IMR-90 (cell line): ENCODE measurements around the gene RXRG. TPM values are rescaled to one million over a fixed set of nuclear protein-coding genes. Genes with fewer than 3 reads are reported as not detected.

Experiments
- ATAC-seq: fragments of 200-7000 bp; cut with Tn5 transposase; 2 replicates; pipeline ENCODE4 v1.9.1; 2020; ENCODE audit warnings: low read depth, mild to moderate bottlenecking, moderate library complexity
- BruUV-seq: library from RNA; stranded (reverse); fragments of 400-500 nt; replicated peaks from 2 replicates; lab custom pipeline; 2021; lab: Mats Ljungman, UMichigan
- CTCF ChIA-PET: fragments of 300-600 bp; formaldehyde crosslinking; extraction: SDS; loops from one replicate; lab custom pipeline; 2021; ENCODE audit warnings: antibody characterized with exemption; lab: Yijun Ruan, JAX
- POLR2A ChIA-PET: fragments of 300-600 bp; sonication (Branson Sonifier 250); formaldehyde crosslinking; loops from one replicate; lab custom pipeline; 2022; ENCODE audit warnings: antibody characterized with exemption; ENCODE audit not compliant: unreplicated experiment; lab: Charles Lee
- DNase-seq: peaks from one replicate; pipeline ENCODE4 v3.0.0; 2013
- H2AFZ ChIP-seq: replicated peaks from 2 replicates; pipeline ENCODE3; 2013; ENCODE audit warnings: low read length, mild to moderate bottlenecking; ENCODE audit not compliant: poor library complexity
- H2AK5ac ChIP-seq: 2 replicates; pipeline ENCODE4 v1.6.1; 2013; ENCODE audit warnings: low read depth, low read length, inconsistent platforms
- H2AK9ac ChIP-seq: replicated peaks from 2 replicates; pipeline ENCODE3; 2013; ENCODE audit warnings: mild to moderate bottlenecking, low read depth, low read length, moderate library complexity; ENCODE audit not compliant: poor library complexity
- H2BK120ac ChIP-seq: 2 replicates; pipeline ENCODE4 v1.6.1; 2013; ENCODE audit warnings: low read depth, low read length, inconsistent platforms
- H2BK15ac ChIP-seq: 3 replicates; pipeline ENCODE4 v1.6.1; 2013; ENCODE audit warnings: low read depth, low read length, inconsistent platforms
- H2BK20ac ChIP-seq: 2 replicates; pipeline ENCODE4 v1.6.1; 2013; ENCODE audit warnings: low read depth, mild to moderate bottlenecking, inconsistent platforms, low read length, moderate library complexity
- H2BK5ac ChIP-seq: 2 replicates; pipeline ENCODE4 v1.6.1; 2013; ENCODE audit warnings: mild to moderate bottlenecking, low read depth, low read length, inconsistent platforms; ENCODE audit not compliant: poor library complexity, severe bottlenecking
- H3K14ac ChIP-seq: replicated peaks from 2 replicates; pipeline ENCODE4 v1.6.1; 2013; ENCODE audit warnings: low read depth, low read length, inconsistent platforms
- H3K18ac ChIP-seq: 2 replicates; pipeline ENCODE4 v1.6.1; 2013; ENCODE audit warnings: low read depth, low read length, control low read depth
- H3K23ac ChIP-seq: 2 replicates; pipeline ENCODE4 v1.6.1; 2013; ENCODE audit warnings: low read depth, low read length, inconsistent platforms
- H3K27ac ChIP-seq: 2 replicates; pipeline ENCODE4 v1.5.1; 2013; ENCODE audit warnings: mild to moderate bottlenecking, control low read depth, low read length; ENCODE audit not compliant: insufficient read depth
- H3K27me3 ChIP-seq: 2 replicates; pipeline ENCODE4 v1.6.1; 2013; ENCODE audit warnings: low read length; ENCODE audit not compliant: control insufficient read depth, insufficient read depth
- H3K36me3 ChIP-seq: 2 replicates; pipeline ENCODE4 v1.6.1; 2013; ENCODE audit warnings: low read length, mixed read lengths; ENCODE audit not compliant: control insufficient read depth, insufficient read depth
- H3K4ac ChIP-seq: 2 replicates; pipeline ENCODE4 v1.6.1; 2013; ENCODE audit warnings: low read depth, low read length, inconsistent platforms
- H3K4me1 ChIP-seq: 2 replicates; pipeline ENCODE4 v1.6.1; 2013; ENCODE audit warnings: low read length, mixed read lengths; ENCODE audit not compliant: control insufficient read depth, insufficient read depth
- H3K4me2 ChIP-seq: 2 replicates; pipeline ENCODE4 v1.6.1; 2013; ENCODE audit warnings: low read depth, mild to moderate bottlenecking, control low read depth, low read length, moderate library complexity
- H3K4me3 ChIP-seq: 2 replicates; pipeline ENCODE4 v1.5.1; 2013; ENCODE audit warnings: low read depth, mild to moderate bottlenecking, control low read depth, low read length, moderate library complexity; ENCODE audit not compliant: insufficient read depth
- H3K56ac ChIP-seq: 2 replicates; pipeline ENCODE4 v1.6.1; 2013; ENCODE audit warnings: low read length, inconsistent platforms; ENCODE audit not compliant: insufficient read depth; ENCODE audit errors: extremely low read depth
- H3K79me1 ChIP-seq, 2 experiments: 2 replicates each; pipeline ENCODE4 v1.6.1; 2013; ENCODE audit warnings: low read length in 2 of 2, inconsistent platforms in 1 of 2, low read depth in 1 of 2
- H3K9ac ChIP-seq: 2 replicates; pipeline ENCODE4 v1.6.1; 2013; ENCODE audit warnings: low read depth, low read length, control low read depth
- H3K9me1 ChIP-seq: 2 replicates; pipeline ENCODE4 v1.6.1; 2013; ENCODE audit warnings: low read length, inconsistent platforms; ENCODE audit not compliant: insufficient read depth
- H3K9me3 ChIP-seq: 2 replicates; pipeline ENCODE4 v1.6.1; 2013; ENCODE audit warnings: low read length; ENCODE audit not compliant: control insufficient read depth, insufficient read depth
- H4K20me1 ChIP-seq: 2 replicates; pipeline ENCODE4 v1.6.1; 2013; ENCODE audit warnings: low read length, inconsistent platforms; ENCODE audit not compliant: insufficient read depth
- H4K5ac ChIP-seq: 2 replicates; pipeline ENCODE4 v1.6.1; 2013; ENCODE audit warnings: mild to moderate bottlenecking, low read depth, low read length, control low read depth
- H4K8ac ChIP-seq, 2 experiments: 2 replicates each; pipeline ENCODE4 v1.6.1; 2013; ENCODE audit warnings: low read depth in 2 of 2, low read length in 2 of 2, control low read depth in 1 of 2, inconsistent platforms in 1 of 2
- H4K91ac ChIP-seq: 2 replicates; pipeline ENCODE4 v1.6.1; 2013; ENCODE audit warnings: low read depth, low read length, inconsistent platforms; ENCODE audit not compliant: insufficient read depth
- BHLHE40 ChIP-seq: fragments of 150-350 bp; IDR thresholded peaks from 2 replicates; pipeline ENCODE4 v1.6.1; 2016; ENCODE audit warnings: mild to moderate bottlenecking, low read depth, low read length
- CEBPB ChIP-seq: IDR thresholded peaks from 2 replicates; pipeline ENCODE4 v1.6.1; 2012; ENCODE audit warnings: low read depth, low read length, improper control_type of control experiment
- CHD1 ChIP-seq: IDR thresholded peaks from 2 replicates; pipeline ENCODE4 v1.6.1; 2012; ENCODE audit warnings: low read depth, low read length, improper control_type of control experiment
- FOS ChIP-seq: fragments of 150-350 bp; IDR thresholded peaks from 2 replicates; pipeline ENCODE4 v1.6.1; 2016; ENCODE audit warnings: low read depth, low read length
- MAZ ChIP-seq: IDR thresholded peaks from 2 replicates; pipeline ENCODE4 v1.6.1; 2012; ENCODE audit warnings: low read depth, mild to moderate bottlenecking, low read length, improper control_type of control experiment, moderate library complexity, borderline replicate concordance
- MXI1 ChIP-seq: IDR thresholded peaks from 2 replicates; pipeline ENCODE4 v1.6.1; 2012; ENCODE audit warnings: low read depth, mild to moderate bottlenecking, low read length, moderate library complexity, borderline replicate concordance
- NFE2L2 ChIP-seq: fragments of 150-350 bp; IDR thresholded peaks from 2 replicates; pipeline ENCODE4 v1.6.1; 2016; ENCODE audit warnings: low read depth, mild to moderate bottlenecking, low read length
- POLR2A ChIP-seq: IDR thresholded peaks from 2 replicates; pipeline ENCODE4 v1.6.1; 2012; ENCODE audit warnings: mild to moderate bottlenecking, low read depth, low read length
- RAD21 ChIP-seq: IDR thresholded peaks from 2 replicates; pipeline ENCODE4 v1.6.1; 2012; ENCODE audit warnings: low read length, improper control_type of control experiment
- RFX5 ChIP-seq: IDR thresholded peaks from 2 replicates; pipeline ENCODE4 v1.8.0; 2012; ENCODE audit warnings: low read depth, mild to moderate bottlenecking, low read length, moderate library complexity
- SMC3 ChIP-seq: fragments of 150-350 bp; IDR thresholded peaks from 2 replicates; pipeline ENCODE4 v1.6.1; 2016; ENCODE audit warnings: low read depth, mild to moderate bottlenecking, antibody characterized with exemption, low read length, moderate library complexity
- WGBS, 2 experiments: methylation state at CpG; one replicate each; pipeline versions ENCODE4 v1.1.5 to v1.1.7; 2013; ENCODE audit warnings: missing lambda C conversion rate in 2 of 2; ENCODE audit not compliant: insufficient read length in 1 of 2; ENCODE audit errors: extremely low coverage in 2 of 2; 5-methylcytosine and 5-hydroxymethylcytosine counted together
- dilution Hi-C: fragments of 300-500 bp; cut with HindIII; formaldehyde crosslinking; loops from one replicate; pipeline ENCODE4 v1.14.3; 2018; ENCODE audit warnings: low sequenced_read_pairs; ENCODE audit not compliant: unreplicated experiment
- in situ Hi-C: fragments of 300-500 bp; cut with MboI; formaldehyde crosslinking; loops from 3 replicates; pipeline ENCODE4 v1.14.3; 2019; ENCODE audit warnings: low sequenced_read_pairs, inconsistent platforms, mixed read lengths
- intact Hi-C: fragments of 100-400 bp; cut with micrococcal nuclease; formaldehyde crosslinking; loops from 2 replicates; pipeline ENCODE4 v1.10.0; 2022
- polyA plus RNA-seq, 3 experiments: library from polyadenylated mRNA; depleted of rRNA; stranded (reverse); fragments of >200 nt; gene quantifications; 2 replicates each; pipeline ENCODE4 v1.2.3, GENCODE V29; 2012; ENCODE audit warnings: low replicate concordance in 1 of 3
- total RNA-seq: library from RNA; depleted of rRNA; stranded (reverse); fragments of >200 nt; gene quantifications from 2 replicates; pipeline ENCODE4 v1.2.3, GENCODE V29; 2012
- TF ChIP-seq, protein P1 (sequence below): conservative IDR thresholded peaks from 2 replicates; pipeline ENCODE4 v1.5.1; 2012; ENCODE audit warnings: mild to moderate bottlenecking, low read depth, low read length, improper control_type of control experiment
- TF ChIP-seq, protein P2 (sequence below): fragments of 150-350 bp; IDR thresholded peaks from 2 replicates; pipeline ENCODE4 v1.6.1; 2017; ENCODE audit warnings: mild to moderate bottlenecking, antibody characterized with exemption, low read length, low read depth

Gene RXRG
- total and polyA plus RNA-seq, 2 of the 4 experiments (the other 2 are of a cell fraction) = not detected

DNA sequence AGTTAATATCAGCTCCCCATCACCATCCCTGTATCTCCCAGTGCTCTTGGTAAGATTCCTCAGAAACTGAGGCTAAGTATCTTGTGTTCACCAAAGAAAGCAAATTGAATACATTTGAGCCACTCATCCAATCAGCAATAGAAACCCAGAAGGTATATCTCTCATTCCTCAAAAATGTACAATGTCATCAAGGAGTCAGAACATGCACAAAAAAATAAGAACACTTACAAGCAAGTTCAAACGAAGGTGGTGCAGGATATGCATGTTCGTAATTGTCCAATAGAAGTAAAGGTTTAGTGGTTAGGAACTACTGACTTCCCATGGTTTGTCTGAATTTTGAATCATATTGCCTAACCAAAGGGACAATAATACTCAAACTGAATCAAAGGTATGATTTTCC lies 24.3 kb downstream of the RXRG start:
- intact Hi-C loops (no loop called here), dilution Hi-C loops (no loop called here), in situ Hi-C loops (no loop called here)
- TF ChIP-seq RFX5 = no peak
- TF ChIP-seq, protein P1, sequence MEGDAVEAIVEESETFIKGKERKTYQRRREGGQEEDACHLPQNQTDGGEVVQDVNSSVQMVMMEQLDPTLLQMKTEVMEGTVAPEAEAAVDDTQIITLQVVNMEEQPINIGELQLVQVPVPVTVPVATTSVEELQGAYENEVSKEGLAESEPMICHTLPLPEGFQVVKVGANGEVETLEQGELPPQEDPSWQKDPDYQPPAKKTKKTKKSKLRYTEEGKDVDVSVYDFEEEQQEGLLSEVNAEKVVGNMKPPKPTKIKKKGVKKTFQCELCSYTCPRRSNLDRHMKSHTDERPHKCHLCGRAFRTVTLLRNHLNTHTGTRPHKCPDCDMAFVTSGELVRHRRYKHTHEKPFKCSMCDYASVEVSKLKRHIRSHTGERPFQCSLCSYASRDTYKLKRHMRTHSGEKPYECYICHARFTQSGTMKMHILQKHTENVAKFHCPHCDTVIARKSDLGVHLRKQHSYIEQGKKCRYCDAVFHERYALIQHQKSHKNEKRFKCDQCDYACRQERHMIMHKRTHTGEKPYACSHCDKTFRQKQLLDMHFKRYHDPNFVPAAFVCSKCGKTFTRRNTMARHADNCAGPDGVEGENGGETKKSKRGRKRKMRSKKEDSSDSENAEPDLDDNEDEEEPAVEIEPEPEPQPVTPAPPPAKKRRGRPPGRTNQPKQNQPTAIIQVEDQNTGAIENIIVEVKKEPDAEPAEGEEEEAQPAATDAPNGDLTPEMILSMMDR = no peak
- no peak for TF ChIP-seq CHD1
- TF ChIP-seq, protein P2, sequence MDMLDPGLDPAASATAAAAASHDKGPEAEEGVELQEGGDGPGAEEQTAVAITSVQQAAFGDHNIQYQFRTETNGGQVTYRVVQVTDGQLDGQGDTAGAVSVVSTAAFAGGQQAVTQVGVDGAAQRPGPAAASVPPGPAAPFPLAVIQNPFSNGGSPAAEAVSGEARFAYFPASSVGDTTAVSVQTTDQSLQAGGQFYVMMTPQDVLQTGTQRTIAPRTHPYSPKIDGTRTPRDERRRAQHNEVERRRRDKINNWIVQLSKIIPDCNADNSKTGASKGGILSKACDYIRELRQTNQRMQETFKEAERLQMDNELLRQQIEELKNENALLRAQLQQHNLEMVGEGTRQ = no peak
- no peak for TF ChIP-seq RAD21
- no peak for TF ChIP-seq MAZ
- TF ChIP-seq MXI1 = no peak
- no peak for TF ChIP-seq SMC3
- TF ChIP-seq FOS = no peak
- TF ChIP-seq BHLHE40 = no peak
- TF ChIP-seq CEBPB = no peak
- TF ChIP-seq POLR2A = no peak
- TF ChIP-seq NFE2L2 = no peak
- Histone ChIP-seq H3K27ac (no peak overlapping the region), H4K8ac (no peak overlapping the region), H2AK5ac (no peak overlapping the region), H3K9me3 (no peaks in the 10 kb centered on the region), H3K4me3 (no peak overlapping the region), H2AFZ (no peak overlapping the region), H3K14ac (no peak overlapping the region), H2BK20ac (no peak overlapping the region), H2BK5ac (no peak overlapping the region), H3K18ac (no peak overlapping the region), H2AK9ac (no peak overlapping the region), H3K36me3 (no peaks in the 10 kb centered on the region), H3K23ac (no peak overlapping the region), H3K4me2 (no peak overlapping the region), H3K9me1 (no peaks in the 10 kb centered on the region), H4K91ac (no peak overlapping the region), H3K9ac (no peak overlapping the region), H4K20me1 (no peaks in the 10 kb centered on the region), H2BK15ac (no peak overlapping the region), H3K27me3 (peaks cover 1% of the 10 kb centered on the region; the same call in 1 of the 2 replicates), H3K79me1 (no peaks in the 10 kb centered on the region), H4K5ac (no peak overlapping the region), H2BK120ac (no peak overlapping the region), H3K4ac (no peak overlapping the region), H3K56ac (no peak overlapping the region), H3K4me1 (no peaks in the 10 kb centered on the region)
- BruUV-seq = no TSS peak
- DNase-seq (no peak), ATAC-seq (no peak)
- POLR2A ChIA-PET = no interaction called here
- CTCF ChIA-PET = no interaction called here
- no CpG with 5 or more reads among the region's 2 CpGs for WGBS, 2 experiments
